PC-3 (cell line): ENCODE data around the gene SMG6. TPM values are rescaled to one million over a fixed set of nuclear protein-coding genes. Genes with fewer than 3 reads are reported as not detected.

Experiments
- ATAC-seq: fragments of 200-7000 bp; cut with Tn5 transposase; 2 replicates; pipeline ENCODE4 v1.9.1; 2020; ENCODE audit warnings: mild to moderate bottlenecking, moderate library complexity
- BruUV-seq: library from RNA; stranded (reverse); fragments of 400-500 nt; replicated peaks from 2 replicates; lab custom pipeline; 2021; lab: Mats Ljungman, UMichigan
- CTCF ChIA-PET: fragments of 300-600 bp; sonication (Branson Sonifier 250); formaldehyde crosslinking; loops from one replicate; lab custom pipeline; 2022; ENCODE audit warnings: antibody characterized with exemption; lab: Charles Lee
- POLR2A ChIA-PET: fragments of 300-600 bp; sonication (Branson Sonifier 250); formaldehyde crosslinking; loops from one replicate; lab custom pipeline; 2022; ENCODE audit warnings: antibody characterized with exemption; ENCODE audit not compliant: unreplicated experiment; lab: Charles Lee
- DNase-seq: peaks from one replicate; pipeline ENCODE4 v3.0.0-alpha.2; 2015
- H2AFZ ChIP-seq: fragments of 300-600 bp; sonication (generic); 2 replicates; pipeline ENCODE4 v1.6.0; 2016; ENCODE audit warnings: antibody characterized with exemption, low read length
- H3F3A ChIP-seq: fragments of 300-600 bp; sonication (generic); one replicate; pipeline ENCODE4 v1.6.0; 2017; ENCODE audit warnings: antibody characterized with exemption, low read length, control low read depth, mild to moderate bottlenecking; ENCODE audit not compliant: unreplicated experiment
- H3K27ac ChIP-seq: fragments of 300-600 bp; sonication (generic); 2 replicates; pipeline ENCODE4 v1.5.1; 2016; ENCODE audit warnings: mild to moderate bottlenecking, low read length
- H3K27me3 ChIP-seq: fragments of 300-600 bp; sonication (generic); 2 replicates; pipeline ENCODE4 v1.6.1; 2016; ENCODE audit warnings: low read length, mixed read lengths
- H3K36me3 ChIP-seq: fragments of 300-600 bp; sonication (generic); 2 replicates; pipeline ENCODE4 v1.6.1; 2016; ENCODE audit warnings: low read depth, mixed run types, low read length, mixed read lengths
- H3K4me1 ChIP-seq: fragments of 300-600 bp; sonication (generic); 2 replicates; pipeline ENCODE4 v1.5.1; 2016; ENCODE audit warnings: low read length; ENCODE audit not compliant: insufficient read depth
- H3K4me2 ChIP-seq: fragments of 300-600 bp; sonication (generic); 2 replicates; pipeline ENCODE4 v1.6.0; 2016; ENCODE audit warnings: low read length
- H3K4me3 ChIP-seq: fragments of 300-600 bp; sonication (generic); 2 replicates; pipeline ENCODE4 v1.5.1; 2016; ENCODE audit warnings: mild to moderate bottlenecking, low read length, mixed read lengths
- H3K79me2 ChIP-seq: fragments of 300-600 bp; sonication (generic); 2 replicates; pipeline ENCODE4 v1.6.1; 2017; ENCODE audit warnings: low read length, mixed read lengths
- H3K9ac ChIP-seq: fragments of 300-600 bp; sonication (generic); 2 replicates; pipeline ENCODE4 v1.6.0; 2016; ENCODE audit warnings: mild to moderate bottlenecking, low read length
- H3K9me2 ChIP-seq: fragments of 300-600 bp; sonication (generic); replicated peaks from 2 replicates; pipeline ENCODE4 v1.6.1; 2016; ENCODE audit warnings: mixed run types, low read length, mixed read lengths
- H3K9me3 ChIP-seq: fragments of 300-600 bp; sonication (generic); 2 replicates; pipeline ENCODE4 v1.6.1; 2016; ENCODE audit warnings: low read length, mixed read lengths
- H4K20me1 ChIP-seq: fragments of 300-600 bp; sonication (generic); 2 replicates; pipeline ENCODE4 v1.6.1; 2016; ENCODE audit warnings: low read length, mixed read lengths
- CTCF ChIP-seq: fragments of 300-600 bp; sonication (generic); conservative IDR thresholded peaks from 2 replicates; pipeline ENCODE4 v1.5.1; 2017; ENCODE audit warnings: antibody characterized with exemption, low read depth, mild to moderate bottlenecking, low read length
- EZH2 ChIP-seq: fragments of 300-600 bp; sonication (generic); IDR thresholded peaks from one replicate; pipeline ENCODE4 v1.6.1; 2017; ENCODE audit warnings: antibody characterized with exemption, mild to moderate bottlenecking, low read length; ENCODE audit not compliant: unreplicated experiment
- EZH2phosphoT487 ChIP-seq: fragments of 300-600 bp; sonication (generic); IDR thresholded peaks from 2 replicates; pipeline ENCODE4 v1.6.1; 2018; ENCODE audit warnings: mild to moderate bottlenecking, antibody characterized with exemption, low read length, borderline replicate concordance
- intact Hi-C: fragments of 100-400 bp; cut with micrococcal nuclease; formaldehyde crosslinking; loops from 2 replicates; pipeline ENCODE4 v1.9.0; 2023
- total RNA-seq: library from RNA; depleted of rRNA; stranded (reverse); fragments of >200 nt; gene quantifications from 2 replicates; pipeline ENCODE4 v1.2.3, GENCODE V29; 2014

SMG6 gene
- total RNA-seq, 1 experiment from 2014 or later, result 13.4 TPM

GRCh38 chr17:2241823-2242222 lies 61.8 kb downstream of the SMG6 start:
- no peak for ATAC-seq
- TF ChIP-seq EZH2 (no peak), EZH2phosphoT487 (no peak), CTCF (no peak)
- BruUV-seq, result no TSS peak
- Histone ChIP-seq H3K4me2 (no peak overlapping the region), H3K36me3 (no peaks in the 10 kb centered on the region; the same call in 1 of the 2 replicates), H3K27ac (no peak overlapping the region), H3K79me2 (no peaks in the 10 kb centered on the region), H3K9me2 (no peaks in the 10 kb centered on the region), H3K9ac (no peak overlapping the region), H3K27me3 (no peaks in the 10 kb centered on the region), H2AFZ (no peak overlapping the region), H4K20me1 (no peaks in the 10 kb centered on the region), H3F3A (peaks cover 4% of the 10 kb centered on the region), H3K4me1 (peaks cover 18% of the 10 kb centered on the region), H3K4me3 (no peak overlapping the region), H3K9me3 (no peaks in the 10 kb centered on the region)
- ChIA-PET POLR2A (no interaction called here), CTCF (no interaction called here)
- no peak for DNase-seq
- intact Hi-C loops, result no loop called here

GRCh38 chr17:2240541-2240940 lies 63.0 kb downstream of the SMG6 start:
- no peaks in the 10 kb centered on the region for H3K9me3 ChIP-seq
- H3K79me2 ChIP-seq, result no peaks in the 10 kb centered on the region
- H3K4me2 ChIP-seq, result peak overlapping the region; percentile 81
- BruUV-seq, result no TSS peak
- H3F3A ChIP-seq, result peaks cover 4% of the 10 kb centered on the region
- no peak overlapping the region for H3K4me3 ChIP-seq
- H3K4me1 ChIP-seq, result peaks cover 18% of the 10 kb centered on the region
- H4K20me1 ChIP-seq, result no peaks in the 10 kb centered on the region
- DNase-seq, result peak; percentile 7
- intact Hi-C loops, result no loop called here
- H3K9me2 ChIP-seq, result no peaks in the 10 kb centered on the region
- POLR2A ChIA-PET, result no interaction called here
- no peaks in the 10 kb centered on the region for H3K27me3 ChIP-seq
- H3K27ac ChIP-seq, result peak overlapping the region; percentile 77; the same call in 1 of the 2 replicates
- peak; percentile 11; the same call in 1 of the 2 replicates for ATAC-seq
- H3K9ac ChIP-seq, result no peak overlapping the region
- CTCF ChIA-PET, result interaction anchor here (0.5 to 1.5 kb wide), 2 partner anchors 122 to 186 kb away, joined by 4 to 8 read pairs; partner anchors contain the start of gene HIC1
- no peak overlapping the region for H2AFZ ChIP-seq
- TF ChIP-seq CTCF, result no peak
- TF ChIP-seq EZH2, result no peak
- no peak for TF ChIP-seq EZH2phosphoT487
- no peaks in the 10 kb centered on the region; the same call in 1 of the 2 replicates for H3K36me3 ChIP-seq

GRCh38 chr17:2239882-2240430 lies 63.6 kb downstream of the SMG6 start:
- no peak overlapping the region for H3K9ac ChIP-seq
- peak overlapping the region; percentile 48; the same call in 1 of the 2 replicates for H2AFZ ChIP-seq

More at GRCh38 chr17:2239882-2240430, 63.6 kb downstream of the SMG6 start:
- Histone ChIP-seq H3K9me2 (no peaks in the 10 kb centered on the region), H3K4me1 (peaks cover 18% of the 10 kb centered on the region), H3F3A (peaks cover 4% of the 10 kb centered on the region), H3K36me3 (no peaks in the 10 kb centered on the region; the same call in 1 of the 2 replicates), H4K20me1 (no peaks in the 10 kb centered on the region), H3K27me3 (no peaks in the 10 kb centered on the region), H3K79me2 (no peaks in the 10 kb centered on the region), H3K4me3 (peak overlapping the region; percentile 52; the same call in 1 of the 2 replicates), H3K9me3 (no peaks in the 10 kb centered on the region), H3K4me2 (peak overlapping the region; percentile 81), H3K27ac (peak overlapping the region; percentile 77)
- ChIA-PET CTCF (interaction anchor here (0.5 to 1.5 kb wide), 2 partner anchors 122 to 185 kb away, joined by 4 to 8 read pairs; partner anchors contain the start of gene HIC1), POLR2A (interaction anchor here (0.6 kb wide), 1 partner anchor 68 kb away, joined by 7 read pairs; no protein-coding TSS in a partner anchor)
- DNase-seq, result peak; percentile 81
- TF ChIP-seq CTCF (no peak), EZH2 (no peak), EZH2phosphoT487 (no peak)
- intact Hi-C loops, result no loop called here
- peak; percentile 98 for ATAC-seq
- BruUV-seq, result no TSS peak
